ENCODE data around the gene MIPOL1. TPM values are rescaled to one million over a fixed set of nuclear protein-coding genes. Genes with fewer than 3 reads are reported as not detected.
A peak's percentile ranks its signal among the peaks of the same experiment; 100 is the strongest.

Gene MIPOL1
- total and polyA plus RNA-seq, 2 experiments from 2014 or later, result 16.6 to 24.8 TPM

- Histone ChIP-seq H3K9me2 (ENCODE audit: insufficient read depth) (no peaks in the 10 kb centered on the region), H3K4me1 (ENCODE audit: insufficient read depth) (peaks cover 50% of the 10 kb centered on the region), H3K4me3 (peak overlapping the region; percentile 61), H3K36me3 (ENCODE audit: insufficient read depth) (no peaks in the 10 kb centered on the region), H3K79me2 (replicated peaks; ENCODE audit: insufficient read depth) (no peaks in the 10 kb centered on the region), H2AFZ (peak overlapping the region; percentile 47), H3F3A (replicated peaks; ENCODE audit: low read depth) (peaks cover 34% of the 10 kb centered on the region), H3K27ac (ENCODE audit: low read depth) (no peak overlapping the region), H3K4me2 (peak overlapping the region; percentile 90), H4K20me1 (replicated peaks; ENCODE audit: insufficient read depth) (peaks cover 31% of the 10 kb centered on the region), H3K27me3 (ENCODE audit: insufficient read depth) (peaks cover 99% of the 10 kb centered on the region)
- ATAC-seq (no peak), DNase-seq (ENCODE audit: low spot score) (peak; percentile 76)
- Mint-ChIP-seq H3K9me3 (no peaks in the 10 kb centered on the region), H3K36me3 (ENCODE audit: low read depth) (no peaks in the 10 kb centered on the region; the same call in 2 of the 3 replicates), H3K4me3 (peak overlapping the region; percentile 74), H3K27ac (no peak overlapping the region), H3K4me1 (peaks cover 53% of the 10 kb centered on the region), H3K27me3 (ENCODE audit: insufficient read depth, low read depth, poor library complexity) (peaks cover 90% of the 10 kb centered on the region)
- peak; percentile 33 for TF ChIP-seq EZH2 (IDR thresholded peaks at IDR 0.05; ENCODE audit: low read depth, unreplicated experiment)
- TF ChIP-seq CREB1 (CRISPR knock-in tag; IDR thresholded peaks at IDR 0.05; ENCODE audit: low read depth), result no peak
Observed at GRCh38 chr14:37595809-37596621, 398.3 kb downstream of the MIPOL1 start.

DNA sequence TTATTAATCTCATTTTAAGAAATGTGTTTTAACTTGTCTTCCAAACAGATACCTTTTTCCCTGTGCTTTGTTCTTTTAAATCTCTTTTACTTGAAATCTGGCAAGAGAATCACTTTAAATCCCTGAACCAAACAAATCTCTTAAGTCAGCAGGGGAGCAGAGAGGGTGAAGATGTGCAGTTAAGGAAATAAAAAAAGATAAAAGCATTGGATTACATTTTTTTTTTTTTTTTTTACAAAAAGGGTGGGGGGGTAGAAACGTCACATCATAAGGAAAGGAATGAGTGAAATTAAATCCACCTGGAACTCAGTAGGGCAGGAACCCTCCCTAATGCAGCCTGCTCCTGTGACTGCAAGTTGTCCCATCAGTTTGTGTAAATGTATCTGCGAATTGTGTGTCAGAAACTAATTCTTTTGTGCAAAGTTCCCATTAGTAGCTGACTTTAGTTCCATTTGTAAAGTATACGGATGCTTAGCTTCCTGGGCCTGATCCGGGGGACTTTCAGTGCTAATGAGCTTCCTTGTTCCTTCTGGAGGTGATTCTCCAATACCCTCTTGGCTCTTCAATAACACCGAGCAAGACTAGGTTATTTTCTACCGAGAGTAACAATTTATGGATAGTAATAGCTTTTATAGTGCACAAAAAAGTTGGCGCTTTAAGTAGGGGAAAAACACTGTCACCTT is 399.2 kb downstream of the MIPOL1 start:
- Mint-ChIP-seq H3K4me3 (peak overlapping the region; percentile 74; the same call in 1 of the 3 replicates), H3K27me3 (ENCODE audit: insufficient read depth, low read depth, poor library complexity) (peaks cover 92% of the 10 kb centered on the region), H3K27ac (no peak overlapping the region), H3K4me1 (peaks cover 47% of the 10 kb centered on the region), H3K9me3 (no peaks in the 10 kb centered on the region), H3K36me3 (ENCODE audit: low read depth) (no peaks in the 10 kb centered on the region; the same call in 2 of the 3 replicates)
- H3K4me1 ChIP-seq (ENCODE audit: insufficient read depth), result peaks cover 48% of the 10 kb centered on the region
- H3K27ac ChIP-seq (ENCODE audit: low read depth), result no peak overlapping the region
- H3K4me3 ChIP-seq, result no peak overlapping the region; the same call in 1 of the 2 replicates
- H3K9me2 ChIP-seq (ENCODE audit: insufficient read depth), result no peaks in the 10 kb centered on the region
- no peaks in the 10 kb centered on the region for H3K36me3 ChIP-seq (ENCODE audit: insufficient read depth)
- H3K4me2 ChIP-seq, result peak overlapping the region; percentile 77; the same call in 1 of the 2 replicates
- DNase-seq (ENCODE audit: low spot score) (no peak), ATAC-seq (no peak)
- no peaks in the 10 kb centered on the region for H3K79me2 ChIP-seq (replicated peaks; ENCODE audit: insufficient read depth)
- peaks cover 39% of the 10 kb centered on the region for H4K20me1 ChIP-seq (replicated peaks; ENCODE audit: insufficient read depth)
- H2AFZ ChIP-seq, result no peak overlapping the region
- TF ChIP-seq CREB1 (CRISPR knock-in tag; IDR thresholded peaks at IDR 0.05; ENCODE audit: low read depth) (no peak), ETS1 (IDR thresholded peaks at IDR 0.05) (no peak), POLR2AphosphoS5 (IDR thresholded peaks at IDR 0.05; ENCODE audit: low read depth) (no peak), EZH2 (IDR thresholded peaks at IDR 0.05; ENCODE audit: low read depth, unreplicated experiment) (peak; percentile 44), ZNF114 (CRISPR knock-in tag; IDR thresholded peaks at IDR 0.05) (no peak), JUNB (IDR thresholded peaks at IDR 0.05; ENCODE audit: unreplicated experiment) (no peak)
- TF ChIP-seq, protein P1, sequence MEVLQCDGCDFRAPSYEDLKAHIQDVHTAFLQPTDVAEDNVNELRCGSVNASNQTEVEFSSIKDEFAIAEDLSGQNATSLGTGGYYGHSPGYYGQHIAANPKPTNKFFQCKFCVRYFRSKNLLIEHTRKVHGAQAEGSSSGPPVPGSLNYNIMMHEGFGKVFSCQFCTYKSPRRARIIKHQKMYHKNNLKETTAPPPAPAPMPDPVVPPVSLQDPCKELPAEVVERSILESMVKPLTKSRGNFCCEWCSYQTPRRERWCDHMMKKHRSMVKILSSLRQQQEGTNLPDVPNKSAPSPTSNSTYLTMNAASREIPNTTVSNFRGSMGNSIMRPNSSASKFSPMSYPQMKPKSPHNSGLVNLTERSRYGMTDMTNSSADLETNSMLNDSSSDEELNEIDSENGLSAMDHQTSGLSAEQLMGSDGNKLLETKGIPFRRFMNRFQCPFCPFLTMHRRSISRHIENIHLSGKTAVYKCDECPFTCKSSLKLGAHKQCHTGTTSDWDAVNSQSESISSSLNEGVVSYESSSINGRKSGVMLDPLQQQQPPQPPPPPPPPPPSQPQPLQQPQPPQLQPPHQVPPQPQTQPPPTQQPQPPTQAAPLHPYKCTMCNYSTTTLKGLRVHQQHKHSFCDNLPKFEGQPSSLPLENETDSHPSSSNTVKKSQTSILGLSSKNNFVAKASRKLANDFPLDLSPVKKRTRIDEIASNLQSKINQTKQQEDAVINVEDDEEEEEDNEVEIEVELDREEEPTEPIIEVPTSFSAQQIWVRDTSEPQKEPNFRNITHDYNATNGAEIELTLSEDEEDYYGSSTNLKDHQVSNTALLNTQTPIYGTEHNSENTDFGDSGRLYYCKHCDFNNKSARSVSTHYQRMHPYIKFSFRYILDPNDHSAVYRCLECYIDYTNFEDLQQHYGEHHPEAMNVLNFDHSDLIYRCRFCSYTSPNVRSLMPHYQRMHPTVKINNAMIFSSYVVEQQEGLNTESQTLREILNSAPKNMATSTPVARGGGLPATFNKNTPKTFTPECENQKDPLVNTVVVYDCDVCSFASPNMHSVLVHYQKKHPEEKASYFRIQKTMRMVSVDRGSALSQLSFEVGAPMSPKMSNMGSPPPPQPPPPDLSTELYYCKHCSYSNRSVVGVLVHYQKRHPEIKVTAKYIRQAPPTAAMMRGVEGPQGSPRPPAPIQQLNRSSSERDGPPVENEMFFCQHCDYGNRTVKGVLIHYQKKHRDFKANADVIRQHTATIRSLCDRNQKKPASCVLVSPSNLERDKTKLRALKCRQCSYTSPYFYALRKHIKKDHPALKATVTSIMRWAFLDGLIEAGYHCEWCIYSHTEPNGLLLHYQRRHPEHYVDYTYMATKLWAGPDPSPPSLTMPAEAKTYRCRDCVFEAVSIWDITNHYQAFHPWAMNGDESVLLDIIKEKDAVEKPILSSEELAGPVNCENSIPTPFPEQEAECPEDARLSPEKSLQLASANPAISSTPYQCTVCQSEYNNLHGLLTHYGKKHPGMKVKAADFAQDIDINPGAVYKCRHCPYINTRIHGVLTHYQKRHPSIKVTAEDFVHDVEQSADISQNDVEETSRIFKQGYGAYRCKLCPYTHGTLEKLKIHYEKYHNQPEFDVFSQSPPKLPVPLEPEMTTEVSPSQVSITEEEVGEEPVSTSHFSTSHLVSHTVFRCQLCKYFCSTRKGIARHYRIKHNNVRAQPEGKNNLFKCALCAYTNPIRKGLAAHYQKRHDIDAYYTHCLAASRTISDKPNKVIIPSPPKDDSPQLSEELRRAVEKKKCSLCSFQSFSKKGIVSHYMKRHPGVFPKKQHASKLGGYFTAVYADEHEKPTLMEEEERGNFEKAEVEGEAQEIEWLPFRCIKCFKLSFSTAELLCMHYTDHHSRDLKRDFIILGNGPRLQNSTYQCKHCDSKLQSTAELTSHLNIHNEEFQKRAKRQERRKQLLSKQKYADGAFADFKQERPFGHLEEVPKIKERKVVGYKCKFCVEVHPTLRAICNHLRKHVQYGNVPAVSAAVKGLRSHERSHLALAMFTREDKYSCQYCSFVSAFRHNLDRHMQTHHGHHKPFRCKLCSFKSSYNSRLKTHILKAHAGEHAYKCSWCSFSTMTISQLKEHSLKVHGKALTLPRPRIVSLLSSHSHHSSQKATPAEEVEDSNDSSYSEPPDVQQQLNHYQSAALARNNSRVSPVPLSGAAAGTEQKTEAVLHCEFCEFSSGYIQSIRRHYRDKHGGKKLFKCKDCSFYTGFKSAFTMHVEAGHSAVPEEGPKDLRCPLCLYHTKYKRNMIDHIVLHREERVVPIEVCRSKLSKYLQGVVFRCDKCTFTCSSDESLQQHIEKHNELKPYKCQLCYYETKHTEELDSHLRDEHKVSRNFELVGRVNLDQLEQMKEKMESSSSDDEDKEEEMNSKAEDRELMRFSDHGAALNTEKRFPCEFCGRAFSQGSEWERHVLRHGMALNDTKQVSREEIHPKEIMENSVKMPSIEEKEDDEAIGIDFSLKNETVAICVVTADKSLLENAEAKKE (CRISPR knock-in tag; IDR thresholded peaks at IDR 0.05), result no peak
- H3K27me3 ChIP-seq (ENCODE audit: insufficient read depth), result peaks cover 99% of the 10 kb centered on the region
- peaks cover 34% of the 10 kb centered on the region for H3F3A ChIP-seq (replicated peaks; ENCODE audit: low read depth)

Measured in GM23338 (cell line).